SK-N-SH (cell line): ENCODE results near the gene COL23A1.

Experiments
- CTCF ChIP-seq: fragments of 200-600 bp; sonication (generic); IDR thresholded peaks from 2 replicates; pipeline ENCODE4 v1.6.1; 2017; ENCODE audit warnings: antibody characterized with exemption, mild to moderate bottlenecking, moderate library complexity
- FOXM1 ChIP-seq: IDR thresholded peaks from 2 replicates; pipeline ENCODE4 v1.4.0; 2012; ENCODE audit warnings: low read depth, mild to moderate bottlenecking
- POLR2AphosphoS5 ChIP-seq: IDR thresholded peaks from 2 replicates; pipeline ENCODE4 v1.6.1; 2012; ENCODE audit warnings: low read depth, low read length
- RAD21 ChIP-seq: IDR thresholded peaks from 2 replicates; pipeline ENCODE4 v1.6.1; 2012; ENCODE audit warnings: mild to moderate bottlenecking, low read length
- RCOR1 ChIP-seq: fragments of 150-350 bp; IDR thresholded peaks from 2 replicates; pipeline ENCODE4 v1.6.1; 2017; ENCODE audit warnings: antibody characterized with exemption, low read length
- REST ChIP-seq: IDR thresholded peaks from 2 replicates; pipeline ENCODE4 v1.6.1; 2012; ENCODE audit warnings: mild to moderate bottlenecking, low read depth, low read length, moderate library complexity
- RFX5 ChIP-seq: IDR thresholded peaks from 2 replicates; pipeline ENCODE4 v1.6.1; 2012; ENCODE audit warnings: mild to moderate bottlenecking, improper control_type of control experiment, low read length
- SMC3 ChIP-seq: IDR thresholded peaks from 2 replicates; pipeline ENCODE4 v1.6.1; 2012; ENCODE audit warnings: low read depth, low read length, improper control_type of control experiment
- TEAD4 ChIP-seq: IDR thresholded peaks from 2 replicates; pipeline ENCODE4 v1.4.0; 2012; ENCODE audit warnings: mild to moderate bottlenecking, borderline replicate concordance; ENCODE audit not compliant: insufficient read depth
- USF2 ChIP-seq: fragments of 150-350 bp; IDR thresholded peaks from 2 replicates; pipeline ENCODE4 v1.6.1; 2017; ENCODE audit warnings: antibody characterized with exemption, low read length, low read depth, borderline replicate concordance
- YY1 ChIP-seq: IDR thresholded peaks from 2 replicates; pipeline ENCODE4 v1.4.0; 2012; ENCODE audit warnings: low read depth, mild to moderate bottlenecking
- TF ChIP-seq, protein P1 (sequence below): IDR thresholded peaks from 2 replicates; pipeline ENCODE4 v1.4.0; 2012; ENCODE audit warnings: low read depth, borderline replicate concordance

GRCh38 chr5:178232920-178233429 is 357.2 kb downstream of the COL23A1 start:
- no peak for TF ChIP-seq CTCF
- no peak for TF ChIP-seq REST
- no peak for TF ChIP-seq USF2
- TF ChIP-seq, protein P1, sequence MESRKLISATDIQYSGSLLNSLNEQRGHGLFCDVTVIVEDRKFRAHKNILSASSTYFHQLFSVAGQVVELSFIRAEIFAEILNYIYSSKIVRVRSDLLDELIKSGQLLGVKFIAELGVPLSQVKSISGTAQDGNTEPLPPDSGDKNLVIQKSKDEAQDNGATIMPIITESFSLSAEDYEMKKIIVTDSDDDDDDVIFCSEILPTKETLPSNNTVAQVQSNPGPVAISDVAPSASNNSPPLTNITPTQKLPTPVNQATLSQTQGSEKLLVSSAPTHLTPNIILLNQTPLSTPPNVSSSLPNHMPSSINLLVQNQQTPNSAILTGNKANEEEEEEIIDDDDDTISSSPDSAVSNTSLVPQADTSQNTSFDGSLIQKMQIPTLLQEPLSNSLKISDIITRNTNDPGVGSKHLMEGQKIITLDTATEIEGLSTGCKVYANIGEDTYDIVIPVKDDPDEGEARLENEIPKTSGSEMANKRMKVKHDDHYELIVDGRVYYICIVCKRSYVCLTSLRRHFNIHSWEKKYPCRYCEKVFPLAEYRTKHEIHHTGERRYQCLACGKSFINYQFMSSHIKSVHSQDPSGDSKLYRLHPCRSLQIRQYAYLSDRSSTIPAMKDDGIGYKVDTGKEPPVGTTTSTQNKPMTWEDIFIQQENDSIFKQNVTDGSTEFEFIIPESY: no peak
- no peak for TF ChIP-seq SMC3
- TF ChIP-seq FOXM1: no peak
- TF ChIP-seq POLR2AphosphoS5: no peak
- TF ChIP-seq YY1: no peak
- no peak for TF ChIP-seq RFX5
- no peak for TF ChIP-seq RCOR1
- TF ChIP-seq RAD21: no peak
- no peak for TF ChIP-seq TEAD4
